WTC11 (cell line): ENCODE results near the gene ITGA8. TPM values are rescaled to one million over a fixed set of nuclear protein-coding genes. Genes with fewer than 3 reads are reported as not detected.

Experiments used
- ATAC-seq: fragments of 200-7000 bp; cut with Tn5 transposase; 2 replicates; pipeline ENCODE4 v1.10.0; 2021; ENCODE audit warnings: mild to moderate bottlenecking, moderate library complexity
- CTCF ChIA-PET: fragments of 300-600 bp; sonication (Branson Sonifier 250); formaldehyde crosslinking; loops from one replicate; lab custom pipeline; 2021; ENCODE audit warnings: antibody characterized with exemption; lab: Charles Lee
- POLR2A ChIA-PET: fragments of 350-600 bp; sonication (Branson Sonifier 250); formaldehyde crosslinking; loops from one replicate; lab custom pipeline; 2021; ENCODE audit warnings: antibody characterized with exemption; lab: Charles Lee
- DNase-seq: peaks from one replicate; pipeline ENCODE4 v3.0.0; 2021; ENCODE audit warnings: low spot score
- H3K27ac Mint-ChIP-seq: 2 replicates; pipeline ENCODE4 v1.8.0; 2021; ENCODE audit warnings: mixed read lengths
- H3K27me3 Mint-ChIP-seq: 2 replicates; pipeline ENCODE4 v1.8.0; 2021; ENCODE audit warnings: low read depth, mild to moderate bottlenecking, moderate library complexity, mixed read lengths
- H3K36me3 Mint-ChIP-seq: 2 replicates; pipeline ENCODE4 v1.8.0; 2021; ENCODE audit warnings: mixed read lengths
- H3K4me1 Mint-ChIP-seq: 2 replicates; pipeline ENCODE4 v1.8.0; 2022; ENCODE audit warnings: mixed read lengths
- H3K4me3 Mint-ChIP-seq: 2 replicates; pipeline ENCODE4 v1.8.0; 2021; ENCODE audit warnings: mild to moderate bottlenecking, moderate library complexity, mixed read lengths
- H3K9me3 Mint-ChIP-seq: 2 replicates; pipeline ENCODE4 v1.8.0; 2021; ENCODE audit warnings: mixed read lengths
- ESRRA ChIP-seq: sonication (generic); formaldehyde crosslinking; IDR thresholded peaks from 2 replicates; pipeline ENCODE4 v1.8.1; 2022; ENCODE audit warnings: mild to moderate bottlenecking, missing genetic modification reagents, borderline replicate concordance
- ETV6 ChIP-seq: sonication (generic); formaldehyde crosslinking; IDR thresholded peaks from 2 replicates; pipeline ENCODE4 v1.8.1; 2022; ENCODE audit warnings: mild to moderate bottlenecking, missing genetic modification reagents
- HMGA2 ChIP-seq: fragments of 250-450 bp; sonication (Bioruptor Pico); IDR thresholded peaks from 2 replicates; pipeline ENCODE4 v1.4.0; 2021; ENCODE audit warnings: mild to moderate bottlenecking, moderate library complexity
- NFATC4 ChIP-seq: fragments of 250-450 bp; sonication (Bioruptor Pico); IDR thresholded peaks from 2 replicates; pipeline ENCODE4 v1.9.0; 2021; ENCODE audit warnings: mild to moderate bottlenecking
- NFE2L1 ChIP-seq: sonication (generic); formaldehyde crosslinking; IDR thresholded peaks from 2 replicates; pipeline ENCODE4 v1.8.1; 2023; ENCODE audit warnings: missing genetic modification reagents
- PRRX2 ChIP-seq: fragments of 250-450 bp; sonication (Bioruptor Pico); IDR thresholded peaks from 2 replicates; pipeline ENCODE4 v1.8.0; 2021; ENCODE audit warnings: mild to moderate bottlenecking
- RORB ChIP-seq: fragments of 250-450 bp; sonication (Bioruptor Pico); IDR thresholded peaks from 2 replicates; pipeline ENCODE4 v1.9.0; 2021; ENCODE audit warnings: mild to moderate bottlenecking
- TEAD4 ChIP-seq: sonication (generic); formaldehyde crosslinking; IDR thresholded peaks from 2 replicates; pipeline ENCODE4 v1.8.0; 2022; ENCODE audit warnings: mild to moderate bottlenecking, missing genetic modification reagents
- ZNF317 ChIP-seq: sonication (generic); formaldehyde crosslinking; IDR thresholded peaks from 2 replicates; pipeline ENCODE4 v1.8.1; 2023; ENCODE audit warnings: low read depth, mild to moderate bottlenecking, moderate library complexity, missing genetic modification reagents, borderline replicate concordance
- ZNF396 ChIP-seq: fragments of 250-450 bp; sonication (Bioruptor Pico); IDR thresholded peaks from 2 replicates; pipeline ENCODE4 v1.8.0; 2021; ENCODE audit warnings: mild to moderate bottlenecking, moderate library complexity, borderline replicate concordance
- ZNF416 ChIP-seq: fragments of 250-450 bp; sonication (Bioruptor Pico); IDR thresholded peaks from 2 replicates; pipeline ENCODE4 v1.9.0; 2021; ENCODE audit warnings: mild to moderate bottlenecking, inconsistent platforms
- total RNA-seq: library from RNA; stranded (reverse); gene quantifications from 3 replicates; pipeline ENCODE4 v1.2.3, GENCODE V29; 2021
- TF ChIP-seq, protein P1 (sequence below): sonication (generic); formaldehyde crosslinking; IDR thresholded peaks from 2 replicates; pipeline ENCODE4 v1.8.1; 2023; ENCODE audit warnings: mild to moderate bottlenecking, moderate library complexity, missing genetic modification reagents
- TF ChIP-seq, protein P2 (sequence below): fragments of 250-450 bp; sonication (Bioruptor Pico); IDR thresholded peaks from 2 replicates; pipeline ENCODE4 v1.9.0; 2021; ENCODE audit warnings: mild to moderate bottlenecking, borderline replicate concordance
- TF ChIP-seq, protein P3 (sequence below): fragments of 250-450 bp; sonication (Bioruptor Pico); IDR thresholded peaks from 2 replicates; pipeline ENCODE4 v1.9.0; 2021; ENCODE audit warnings: mild to moderate bottlenecking
- TF ChIP-seq, protein P4 (sequence below): sonication (generic); formaldehyde crosslinking; IDR thresholded peaks from 2 replicates; pipeline ENCODE4 v1.8.0; 2022; ENCODE audit warnings: mild to moderate bottlenecking, missing genetic modification reagents
- TF ChIP-seq, protein P5 (sequence below): fragments of 250-450 bp; sonication (Bioruptor Pico); IDR thresholded peaks from 2 replicates; pipeline ENCODE4 v2.1.2; 2022; ENCODE audit warnings: mild to moderate bottlenecking, moderate library complexity
- TF ChIP-seq, protein P6 (sequence below): fragments of 250-450 bp; sonication (Bioruptor Pico); IDR thresholded peaks from 2 replicates; pipeline ENCODE4 v1.8.0; 2021; ENCODE audit warnings: mild to moderate bottlenecking
- TF ChIP-seq, protein P7 (sequence below): sonication (generic); formaldehyde crosslinking; IDR thresholded peaks from 2 replicates; pipeline ENCODE4 v1.8.0; 2022; ENCODE audit warnings: mild to moderate bottlenecking, missing genetic modification reagents

ITGA8 gene
- total RNA-seq, 1 experiment from 2014 or later: not detected

DNA sequence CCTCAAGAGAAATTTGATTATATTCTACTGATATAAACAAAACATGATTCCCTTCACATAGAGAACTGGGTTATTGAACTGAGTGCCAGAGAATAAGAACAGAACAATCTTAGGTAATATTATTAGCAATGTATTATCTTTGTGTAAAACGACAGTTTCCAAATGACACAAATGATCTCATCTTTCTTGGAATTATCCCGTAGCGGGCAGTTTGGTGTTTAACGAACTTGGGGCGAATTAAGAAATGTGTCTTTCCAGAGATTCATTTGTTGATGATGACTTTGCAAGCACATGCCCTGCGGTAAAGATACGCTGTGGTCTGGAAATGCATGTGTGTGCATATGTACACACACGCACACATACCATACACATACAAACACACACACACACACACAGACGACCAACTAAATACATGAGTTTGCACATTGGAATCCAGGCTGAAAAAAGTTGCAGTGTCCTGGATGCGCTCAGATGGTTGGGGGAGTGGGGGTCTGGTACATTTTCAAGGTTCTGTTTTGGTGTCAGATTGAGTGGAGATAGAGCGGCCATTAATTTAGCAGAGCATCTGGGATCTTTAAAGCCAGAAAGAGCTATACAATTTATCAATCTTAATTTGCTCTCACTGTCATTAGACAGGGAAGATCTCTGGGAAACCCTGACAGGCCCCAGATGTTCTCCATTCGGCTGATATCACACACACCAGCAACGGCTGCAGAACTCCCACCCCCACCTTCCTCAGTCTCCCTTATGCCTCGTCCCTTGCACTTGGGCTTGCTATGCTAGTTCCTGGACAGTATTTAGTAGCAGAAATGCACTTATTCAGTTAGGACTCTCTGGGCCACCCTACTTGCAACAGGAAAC is 236.3 kb downstream of the ITGA8 start:
- no peak overlapping the region for H3K27ac Mint-ChIP-seq

DNA sequence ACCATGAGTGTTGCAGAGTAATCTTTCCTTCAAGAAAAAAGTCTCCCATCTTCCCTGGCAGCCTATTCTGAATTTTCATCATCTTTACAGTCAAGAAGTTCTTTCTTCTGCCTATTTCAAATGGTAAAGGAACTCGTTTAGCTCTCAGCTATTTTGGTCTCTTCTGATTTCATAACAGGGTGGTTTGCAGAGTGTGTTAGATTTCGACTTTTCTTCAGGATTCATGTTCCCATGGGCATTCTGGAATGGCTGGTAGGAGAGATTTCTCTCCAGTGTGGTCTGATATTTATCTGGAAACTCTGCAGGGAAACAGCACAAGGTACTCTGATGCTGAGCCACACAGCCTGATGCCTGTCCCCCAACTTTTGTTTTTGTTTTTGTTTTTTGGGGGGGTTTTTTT is 237.6 kb downstream of the ITGA8 start:
- no peaks in the 10 kb centered on the region for H3K36me3 Mint-ChIP-seq
- H3K4me3 Mint-ChIP-seq: no peak overlapping the region
- H3K27me3 Mint-ChIP-seq: peaks cover 54% of the 10 kb centered on the region
- POLR2A ChIA-PET: no interaction called here
- ATAC-seq: no peak
- peaks cover 20% of the 10 kb centered on the region for H3K4me1 Mint-ChIP-seq
- CTCF ChIA-PET: no interaction called here
- no peak overlapping the region for H3K27ac Mint-ChIP-seq
- H3K9me3 Mint-ChIP-seq: no peaks in the 10 kb centered on the region
- DNase-seq: no peak
- TF ChIP-seq, protein P1, sequence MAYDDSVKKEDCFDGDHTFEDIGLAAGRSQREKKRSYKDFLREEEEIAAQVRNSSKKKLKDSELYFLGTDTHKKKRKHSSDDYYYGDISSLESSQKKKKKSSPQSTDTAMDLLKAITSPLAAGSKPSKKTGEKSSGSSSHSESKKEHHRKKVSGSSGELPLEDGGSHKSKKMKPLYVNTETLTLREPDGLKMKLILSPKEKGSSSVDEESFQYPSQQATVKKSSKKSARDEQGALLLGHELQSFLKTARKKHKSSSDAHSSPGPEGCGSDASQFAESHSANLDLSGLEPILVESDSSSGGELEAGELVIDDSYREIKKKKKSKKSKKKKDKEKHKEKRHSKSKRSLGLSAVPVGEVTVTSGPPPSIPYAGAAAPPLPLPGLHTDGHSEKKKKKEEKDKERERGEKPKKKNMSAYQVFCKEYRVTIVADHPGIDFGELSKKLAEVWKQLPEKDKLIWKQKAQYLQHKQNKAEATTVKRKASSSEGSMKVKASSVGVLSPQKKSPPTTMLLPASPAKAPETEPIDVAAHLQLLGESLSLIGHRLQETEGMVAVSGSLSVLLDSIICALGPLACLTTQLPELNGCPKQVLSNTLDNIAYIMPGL (CRISPR knock-in tag): no peak
- TF ChIP-seq RORB (CRISPR knock-in tag) (no peak), TEAD4 (no peak), ESRRA (CRISPR knock-in tag) (no peak), PRRX2 (CRISPR knock-in tag) (no peak), ZNF396 (CRISPR knock-in tag) (no peak), ZNF317 (CRISPR knock-in tag) (no peak), ZNF416 (CRISPR knock-in tag) (no peak), NFE2L1 (no peak), ETV6 (CRISPR knock-in tag) (no peak)
- TF ChIP-seq, protein P2, sequence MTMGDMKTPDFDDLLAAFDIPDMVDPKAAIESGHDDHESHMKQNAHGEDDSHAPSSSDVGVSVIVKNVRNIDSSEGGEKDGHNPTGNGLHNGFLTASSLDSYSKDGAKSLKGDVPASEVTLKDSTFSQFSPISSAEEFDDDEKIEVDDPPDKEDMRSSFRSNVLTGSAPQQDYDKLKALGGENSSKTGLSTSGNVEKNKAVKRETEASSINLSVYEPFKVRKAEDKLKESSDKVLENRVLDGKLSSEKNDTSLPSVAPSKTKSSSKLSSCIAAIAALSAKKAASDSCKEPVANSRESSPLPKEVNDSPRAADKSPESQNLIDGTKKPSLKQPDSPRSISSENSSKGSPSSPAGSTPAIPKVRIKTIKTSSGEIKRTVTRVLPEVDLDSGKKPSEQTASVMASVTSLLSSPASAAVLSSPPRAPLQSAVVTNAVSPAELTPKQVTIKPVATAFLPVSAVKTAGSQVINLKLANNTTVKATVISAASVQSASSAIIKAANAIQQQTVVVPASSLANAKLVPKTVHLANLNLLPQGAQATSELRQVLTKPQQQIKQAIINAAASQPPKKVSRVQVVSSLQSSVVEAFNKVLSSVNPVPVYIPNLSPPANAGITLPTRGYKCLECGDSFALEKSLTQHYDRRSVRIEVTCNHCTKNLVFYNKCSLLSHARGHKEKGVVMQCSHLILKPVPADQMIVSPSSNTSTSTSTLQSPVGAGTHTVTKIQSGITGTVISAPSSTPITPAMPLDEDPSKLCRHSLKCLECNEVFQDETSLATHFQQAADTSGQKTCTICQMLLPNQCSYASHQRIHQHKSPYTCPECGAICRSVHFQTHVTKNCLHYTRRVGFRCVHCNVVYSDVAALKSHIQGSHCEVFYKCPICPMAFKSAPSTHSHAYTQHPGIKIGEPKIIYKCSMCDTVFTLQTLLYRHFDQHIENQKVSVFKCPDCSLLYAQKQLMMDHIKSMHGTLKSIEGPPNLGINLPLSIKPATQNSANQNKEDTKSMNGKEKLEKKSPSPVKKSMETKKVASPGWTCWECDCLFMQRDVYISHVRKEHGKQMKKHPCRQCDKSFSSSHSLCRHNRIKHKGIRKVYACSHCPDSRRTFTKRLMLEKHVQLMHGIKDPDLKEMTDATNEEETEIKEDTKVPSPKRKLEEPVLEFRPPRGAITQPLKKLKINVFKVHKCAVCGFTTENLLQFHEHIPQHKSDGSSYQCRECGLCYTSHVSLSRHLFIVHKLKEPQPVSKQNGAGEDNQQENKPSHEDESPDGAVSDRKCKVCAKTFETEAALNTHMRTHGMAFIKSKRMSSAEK (CRISPR knock-in tag): no peak
- TF ChIP-seq, protein P3, sequence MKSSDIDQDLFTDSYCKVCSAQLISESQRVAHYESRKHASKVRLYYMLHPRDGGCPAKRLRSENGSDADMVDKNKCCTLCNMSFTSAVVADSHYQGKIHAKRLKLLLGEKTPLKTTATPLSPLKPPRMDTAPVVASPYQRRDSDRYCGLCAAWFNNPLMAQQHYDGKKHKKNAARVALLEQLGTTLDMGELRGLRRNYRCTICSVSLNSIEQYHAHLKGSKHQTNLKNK (CRISPR knock-in tag): no peak
- TF ChIP-seq, protein P4, sequence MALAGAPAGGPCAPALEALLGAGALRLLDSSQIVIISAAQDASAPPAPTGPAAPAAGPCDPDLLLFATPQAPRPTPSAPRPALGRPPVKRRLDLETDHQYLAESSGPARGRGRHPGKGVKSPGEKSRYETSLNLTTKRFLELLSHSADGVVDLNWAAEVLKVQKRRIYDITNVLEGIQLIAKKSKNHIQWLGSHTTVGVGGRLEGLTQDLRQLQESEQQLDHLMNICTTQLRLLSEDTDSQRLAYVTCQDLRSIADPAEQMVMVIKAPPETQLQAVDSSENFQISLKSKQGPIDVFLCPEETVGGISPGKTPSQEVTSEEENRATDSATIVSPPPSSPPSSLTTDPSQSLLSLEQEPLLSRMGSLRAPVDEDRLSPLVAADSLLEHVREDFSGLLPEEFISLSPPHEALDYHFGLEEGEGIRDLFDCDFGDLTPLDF (CRISPR knock-in tag): no peak
- TF ChIP-seq, protein P5, sequence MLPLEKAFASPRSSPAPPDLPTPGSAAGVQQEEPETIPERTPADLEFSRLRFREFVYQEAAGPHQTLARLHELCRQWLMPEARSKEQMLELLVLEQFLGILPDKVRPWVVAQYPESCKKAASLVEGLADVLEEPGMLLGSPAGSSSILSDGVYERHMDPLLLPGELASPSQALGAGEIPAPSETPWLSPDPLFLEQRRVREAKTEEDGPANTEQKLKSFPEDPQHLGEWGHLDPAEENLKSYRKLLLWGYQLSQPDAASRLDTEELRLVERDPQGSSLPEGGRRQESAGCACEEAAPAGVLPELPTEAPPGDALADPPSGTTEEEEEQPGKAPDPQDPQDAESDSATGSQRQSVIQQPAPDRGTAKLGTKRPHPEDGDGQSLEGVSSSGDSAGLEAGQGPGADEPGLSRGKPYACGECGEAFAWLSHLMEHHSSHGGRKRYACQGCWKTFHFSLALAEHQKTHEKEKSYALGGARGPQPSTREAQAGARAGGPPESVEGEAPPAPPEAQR (CRISPR knock-in tag): no peak
- TF ChIP-seq, protein P6, sequence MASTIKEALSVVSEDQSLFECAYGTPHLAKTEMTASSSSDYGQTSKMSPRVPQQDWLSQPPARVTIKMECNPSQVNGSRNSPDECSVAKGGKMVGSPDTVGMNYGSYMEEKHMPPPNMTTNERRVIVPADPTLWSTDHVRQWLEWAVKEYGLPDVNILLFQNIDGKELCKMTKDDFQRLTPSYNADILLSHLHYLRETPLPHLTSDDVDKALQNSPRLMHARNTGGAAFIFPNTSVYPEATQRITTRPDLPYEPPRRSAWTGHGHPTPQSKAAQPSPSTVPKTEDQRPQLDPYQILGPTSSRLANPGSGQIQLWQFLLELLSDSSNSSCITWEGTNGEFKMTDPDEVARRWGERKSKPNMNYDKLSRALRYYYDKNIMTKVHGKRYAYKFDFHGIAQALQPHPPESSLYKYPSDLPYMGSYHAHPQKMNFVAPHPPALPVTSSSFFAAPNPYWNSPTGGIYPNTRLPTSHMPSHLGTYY (CRISPR knock-in tag): no peak
- TF ChIP-seq, protein P7, sequence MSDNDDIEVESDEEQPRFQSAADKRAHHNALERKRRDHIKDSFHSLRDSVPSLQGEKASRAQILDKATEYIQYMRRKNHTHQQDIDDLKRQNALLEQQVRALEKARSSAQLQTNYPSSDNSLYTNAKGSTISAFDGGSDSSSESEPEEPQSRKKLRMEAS: no peak

More for the DNA sequence above, 236.3 kb downstream of the ITGA8 start:
- CTCF ChIA-PET: no interaction called here
- no peak for ATAC-seq
- Mint-ChIP-seq H3K4me3 (no peak overlapping the region), H3K9me3 (no peaks in the 10 kb centered on the region), H3K27me3 (peaks cover 41% of the 10 kb centered on the region), H3K36me3 (no peaks in the 10 kb centered on the region), H3K4me1 (peaks cover 10% of the 10 kb centered on the region)
- POLR2A ChIA-PET: no interaction called here
- no peak for DNase-seq
- TF ChIP-seq, protein P4 (CRISPR knock-in tag): no peak
- TF ChIP-seq NFATC4 (CRISPR knock-in tag) (no peak), HMGA2 (CRISPR knock-in tag) (no peak), TEAD4 (no peak)
- TF ChIP-seq, all 79 proteins: peak for 0
